GM20431 (cell line): Measurements from ENCODE around the gene CBLC.

Experiments used
- in situ Hi-C: fragments of 300-500 bp; cut with MseI, MboI; formaldehyde crosslinking; loops from one replicate; pipeline ENCODE4 v1.15.0; 2020; ENCODE audit warnings: low sequenced_read_pairs; ENCODE audit not compliant: unreplicated experiment

The CBLC gene

DNA sequence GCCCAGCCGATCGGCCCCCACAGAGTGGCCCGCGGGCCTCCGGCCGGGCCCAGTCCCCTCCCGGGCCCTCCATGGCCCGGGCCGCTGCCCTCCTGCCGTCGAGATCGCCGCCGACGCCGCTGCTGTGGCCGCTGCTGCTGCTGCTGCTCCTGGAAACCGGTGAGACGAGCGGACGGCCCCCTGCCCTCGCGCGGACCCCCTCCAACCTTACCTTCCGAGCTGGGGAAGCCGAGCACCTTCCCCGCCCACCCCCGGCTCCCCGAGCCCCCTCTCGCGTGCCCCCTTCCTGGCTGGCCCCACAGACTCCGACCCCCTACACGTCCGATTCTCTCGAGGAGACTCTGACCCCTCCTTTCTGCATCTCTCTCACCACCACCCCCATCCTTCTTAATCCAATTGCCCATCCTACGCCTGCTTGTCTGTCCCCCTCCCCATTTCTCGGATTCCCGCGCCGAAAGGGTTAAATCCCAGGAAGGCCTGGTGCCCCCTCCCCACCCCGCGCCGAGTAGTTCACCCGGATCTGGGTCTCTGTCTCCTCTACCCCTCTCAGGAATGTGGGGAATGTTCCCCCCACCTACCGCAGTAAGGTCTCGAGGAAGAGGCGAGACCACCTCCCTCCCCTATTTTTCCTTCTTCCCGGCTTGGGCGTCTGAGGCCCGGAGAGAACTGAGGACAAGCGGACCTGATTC lies 68.9 kb downstream of the CBLC start:
- in situ Hi-C loops: no loop called here

DNA sequence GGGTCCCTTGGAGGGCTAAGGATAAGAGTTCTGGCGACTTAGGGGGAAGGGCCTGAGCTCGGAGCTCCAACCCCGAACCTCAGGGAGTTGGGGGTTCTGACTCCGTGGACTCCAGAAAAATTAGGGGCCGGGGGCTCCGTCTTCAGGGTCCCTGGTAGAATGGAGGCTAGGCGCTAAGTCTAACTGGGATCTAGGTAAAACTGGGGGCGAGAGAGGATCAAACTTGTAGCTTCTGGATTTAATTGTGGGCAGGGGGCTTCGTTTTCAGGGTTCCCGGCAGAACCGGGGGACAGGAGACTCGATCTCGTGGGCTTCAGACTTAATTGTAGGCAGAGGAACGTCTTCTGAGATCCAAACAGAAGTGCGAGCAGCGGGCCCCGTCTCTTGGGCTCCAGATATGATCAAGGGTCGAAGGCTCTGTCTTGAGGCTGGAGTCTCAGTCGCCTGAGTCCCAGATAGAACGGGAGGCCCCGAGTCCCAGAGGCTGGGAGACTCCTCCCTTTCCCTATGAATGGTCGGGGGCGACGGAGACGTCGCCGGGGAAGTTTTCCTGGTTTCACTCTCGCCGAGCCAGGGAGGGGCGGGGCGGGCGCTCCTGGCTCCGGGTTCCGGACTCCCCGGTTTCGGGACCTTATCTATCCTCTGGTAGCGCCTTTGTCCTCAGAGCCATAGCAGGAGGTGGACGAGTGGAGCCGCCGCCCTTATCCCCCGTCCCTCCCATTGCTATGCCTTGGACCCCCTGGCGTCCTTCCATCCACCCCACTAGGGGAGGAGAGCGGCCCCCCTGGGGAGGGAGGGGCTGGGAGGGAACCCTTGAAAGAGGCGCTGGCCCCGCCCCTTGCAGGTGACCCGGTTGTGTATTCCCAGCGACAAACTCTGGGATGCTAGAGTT lies 69.7 kb downstream of the CBLC start:
- in situ Hi-C loops: no loop called here

DNA sequence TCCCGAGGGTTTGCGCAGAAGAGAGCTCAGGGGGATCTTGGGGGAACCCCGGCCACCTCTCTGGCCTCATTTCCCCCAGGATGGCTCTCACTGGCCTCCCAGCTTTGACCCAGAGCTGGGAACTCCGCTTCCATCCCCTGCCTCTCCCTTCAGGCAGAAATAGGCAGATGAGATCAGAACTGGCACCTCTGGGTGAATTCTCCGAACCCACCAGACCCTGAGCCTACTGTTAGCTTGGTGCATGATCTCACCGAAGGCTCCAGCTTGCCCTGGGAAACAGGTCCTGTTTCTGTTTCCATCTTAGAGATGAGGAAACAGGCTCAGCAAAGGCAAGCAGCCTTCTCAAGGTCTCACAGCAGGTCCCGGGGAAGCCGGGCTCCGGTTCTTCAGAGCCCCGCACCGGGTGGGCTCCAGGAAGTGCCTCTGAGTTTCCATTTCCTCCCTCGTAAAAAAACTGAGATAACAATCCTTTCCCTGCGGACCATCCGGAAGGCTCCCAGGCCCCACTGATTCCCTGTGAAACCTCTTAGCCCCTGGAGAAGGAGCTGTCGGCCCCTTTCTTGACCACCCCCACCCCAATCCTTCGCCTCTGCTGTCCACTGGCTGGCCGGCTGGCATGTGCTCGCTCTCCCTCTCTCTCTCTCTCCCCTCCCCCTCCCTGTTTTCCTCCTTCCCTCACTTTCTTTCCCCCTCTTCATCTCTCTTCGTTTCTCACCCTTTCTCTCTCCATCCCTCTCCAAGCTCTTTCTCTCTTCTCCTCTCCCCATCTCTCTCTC lies 70.5 kb downstream of the CBLC start:
- in situ Hi-C loops: no loop called here

DNA sequence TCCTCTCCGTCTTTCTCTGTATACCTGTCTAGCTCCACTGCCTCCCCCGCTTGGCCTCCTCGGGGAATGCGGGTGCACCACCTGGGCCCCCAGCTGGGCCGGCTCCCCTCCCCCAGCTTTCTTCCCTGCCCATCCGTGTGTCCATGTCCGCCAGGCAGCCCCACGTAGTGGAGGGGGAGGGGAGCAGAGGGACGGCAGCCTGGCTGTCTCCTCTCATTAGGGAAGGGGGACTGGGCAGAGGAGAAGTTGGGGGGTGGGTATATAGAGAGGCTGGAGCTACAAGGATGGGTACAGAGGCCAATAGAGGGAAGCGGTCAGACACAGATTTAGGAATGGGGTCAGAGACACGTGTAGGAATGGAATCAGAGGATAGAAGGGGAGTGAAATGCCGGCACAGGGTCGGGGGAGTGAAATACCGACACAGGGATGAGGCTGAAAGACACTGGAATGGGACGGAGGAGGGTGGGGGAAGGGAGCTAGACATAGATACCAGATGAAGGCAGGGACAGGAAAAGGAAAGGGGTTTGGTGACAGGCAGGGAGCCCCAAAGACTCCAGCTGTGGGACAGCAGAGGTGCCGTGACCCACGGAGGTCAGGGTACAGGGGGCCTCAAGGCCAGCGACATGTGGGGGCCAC lies 71.2 kb downstream of the CBLC start:
- in situ Hi-C loops: no loop called here
